ENCODE data around the gene APBB1IP. TPM values are rescaled to one million over a fixed set of nuclear protein-coding genes. Genes with fewer than 3 reads are reported as not detected.

Gene APBB1IP
- total and polyA plus RNA-seq, 3 experiments from 2014 or later = 47.7 to 72.3 (median 48.9) TPM

DNA sequence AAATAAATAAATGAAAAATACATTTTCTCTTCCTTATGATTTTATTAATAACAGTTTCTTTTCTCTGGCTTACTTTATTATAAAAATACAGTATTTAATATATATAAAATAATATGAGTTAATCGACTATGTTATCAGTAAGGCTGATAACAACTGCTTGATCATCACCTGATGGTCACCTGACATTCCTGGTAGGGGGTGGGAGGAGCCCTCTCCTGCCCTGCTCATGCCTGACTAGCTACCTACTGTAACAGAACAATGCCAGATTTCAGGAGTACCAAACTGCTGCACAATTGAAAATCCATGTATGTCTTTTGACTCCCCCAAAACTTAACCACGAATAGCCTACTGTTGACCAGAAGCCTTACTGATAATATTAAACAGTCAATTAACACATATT lies 1.3 kb upstream of the APBB1IP start:
- Mint-ChIP-seq H3K4me1 (peaks cover 37 to 52% (median 50%) of the 10 kb centered on the region in 3 donors), H3K27me3 (no peaks in the 10 kb centered on the region), H3K27ac (peak overlapping the region; percentile 90 to 98 (median 95)), H3K9me3 (no peaks in the 10 kb centered on the region), H3K36me3 (peaks cover 0 to 27% (median 1%) of the 10 kb centered on the region in 3 donors), H3K4me3 (peak overlapping the region in 6 of 7 donors; percentile 43 to 98 (median 88))
- CTCF ChIA-PET = no interaction called here
- no peaks in the 10 kb centered on the region for H3K27me3 ChIP-seq (ENCODE audit: insufficient read depth, low read length, poor library complexity, severe bottlenecking)
- no peaks in the 10 kb centered on the region for H3K9me3 ChIP-seq (ENCODE audit: low read length)
- peaks cover 32% of the 10 kb centered on the region for H3K4me1 ChIP-seq (ENCODE audit: insufficient read depth, low read length)
- H3K27ac ChIP-seq (ENCODE audit: low read depth, low read length) = no peak overlapping the region
- POLR2A ChIA-PET = interaction anchor here (2.7 kb wide), 1 partner anchor 11 kb away, joined by 16 read pairs; no protein-coding TSS in a partner anchor
- no peaks in the 10 kb centered on the region for H3K36me3 ChIP-seq (ENCODE audit: insufficient read depth, low read length)
- H3K4me3 ChIP-seq (ENCODE audit: low read length) = no peak overlapping the region
- DNase-seq = no peak

DNA sequence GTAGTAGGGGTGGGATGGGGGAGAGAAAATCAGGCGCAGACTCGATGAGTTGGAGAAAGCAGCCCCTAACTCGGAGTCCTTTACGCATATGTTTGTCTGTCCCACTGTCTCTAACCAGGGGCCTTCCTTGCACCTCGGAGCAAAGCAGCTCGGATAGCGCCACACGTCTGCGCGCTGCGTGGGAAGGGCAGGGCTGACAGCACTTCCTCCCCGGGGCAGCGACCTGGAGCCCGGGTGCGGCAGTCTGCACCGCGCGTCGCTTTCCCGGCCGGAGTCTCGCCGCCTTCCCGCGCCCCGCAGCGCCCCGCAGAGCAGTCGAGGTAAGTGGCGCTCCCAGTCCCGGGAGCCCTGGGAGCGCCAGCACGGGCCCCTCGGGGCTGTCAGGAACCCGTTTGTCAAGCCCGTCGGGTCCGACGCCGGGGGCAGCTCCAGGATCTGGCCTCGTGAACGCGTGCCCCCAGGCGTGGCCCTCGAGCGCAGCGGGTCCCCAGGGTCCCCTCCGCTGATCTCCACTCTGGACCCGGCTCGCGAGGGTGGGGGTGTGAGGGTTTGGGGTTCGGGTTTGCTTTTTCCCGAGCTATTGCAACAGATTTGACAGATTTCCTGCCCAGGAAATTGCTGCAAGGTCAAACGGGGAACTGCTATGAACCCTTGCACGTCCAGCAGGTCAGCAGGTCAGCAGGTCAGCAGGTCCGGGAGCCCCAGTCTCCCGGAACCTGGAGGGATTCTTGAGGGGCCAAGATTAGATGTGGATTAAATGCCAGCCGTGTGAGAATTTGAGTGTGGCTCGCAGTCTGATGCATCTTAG lies 597 bp downstream of the APBB1IP start:
- H3K27me3 Mint-ChIP-seq = no peaks in the 10 kb centered on the region
- H3K4me3 ChIP-seq (ENCODE audit: low read length) = peak overlapping the region; percentile 84
- peaks cover 43% of the 10 kb centered on the region for H3K4me1 ChIP-seq (ENCODE audit: insufficient read depth, low read length)
- H3K36me3 ChIP-seq (ENCODE audit: insufficient read depth, low read length) = no peaks in the 10 kb centered on the region
- no peaks in the 10 kb centered on the region for H3K27me3 ChIP-seq (ENCODE audit: insufficient read depth, low read length, poor library complexity, severe bottlenecking)
- ChIA-PET CTCF (interaction anchor here (1.2 to 1.7 kb wide), 3 partner anchors 32 to 43 kb away, joined by 3 to 9 read pairs (median 5); no protein-coding TSS in a partner anchor), POLR2A (interaction anchor here (0.6 to 2.7 kb wide), 3 partner anchors 9 to 48 kb away, joined by 3 to 16 read pairs (median 10); no protein-coding TSS in a partner anchor)
- H3K4me1 Mint-ChIP-seq = peaks cover 50 to 68% (median 67%) of the 10 kb centered on the region in 3 donors
- H3K36me3 Mint-ChIP-seq = peaks cover 2 to 38% (median 4%) of the 10 kb centered on the region in 3 donors
- H3K27ac Mint-ChIP-seq = peak overlapping the region; percentile 91 to 99 (median 98)
- peak; percentile 48 to 84 (median 68) for DNase-seq
- H3K9me3 ChIP-seq (ENCODE audit: low read length) = no peaks in the 10 kb centered on the region
- no peaks in the 10 kb centered on the region for H3K9me3 Mint-ChIP-seq
- H3K27ac ChIP-seq (ENCODE audit: low read depth, low read length) = peak overlapping the region; percentile 86
- H3K4me3 Mint-ChIP-seq = peak overlapping the region; percentile 91 to 99 (median 98)

DNA sequence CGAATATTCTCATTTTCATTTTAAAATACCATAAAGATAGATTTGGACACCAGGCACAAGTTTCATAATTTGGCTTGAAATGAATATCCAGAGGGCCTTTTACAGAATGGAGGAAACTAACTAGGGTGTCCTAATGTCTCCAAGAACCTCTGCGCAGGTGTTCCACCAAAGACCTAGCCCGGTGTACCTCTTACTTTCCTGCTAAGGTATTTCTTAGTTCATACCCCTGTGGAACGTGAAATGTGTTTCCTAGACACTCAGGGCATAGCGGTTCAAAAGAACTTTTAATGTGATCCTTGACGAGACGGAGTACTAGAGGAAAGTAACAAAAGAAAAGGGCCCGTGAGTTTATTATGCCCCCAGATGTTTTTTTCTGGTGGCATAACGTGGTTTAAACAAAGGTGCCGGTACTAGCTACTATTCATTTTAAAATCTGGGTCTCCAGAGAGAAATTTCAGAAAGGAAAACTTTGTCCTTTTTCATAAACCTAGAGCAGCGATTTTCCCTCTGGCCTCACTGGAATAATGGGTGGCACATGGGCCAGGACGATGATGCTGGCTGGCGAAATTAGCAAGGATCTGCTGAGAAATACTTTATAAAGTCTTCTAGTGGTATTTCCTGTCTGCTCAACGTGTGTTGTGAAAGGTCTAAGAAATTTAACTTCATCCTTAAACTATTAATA lies 1.4 kb downstream of the APBB1IP start:
- peaks cover 50% of the 10 kb centered on the region for H3K4me1 ChIP-seq (ENCODE audit: insufficient read depth, low read length)
- Mint-ChIP-seq H3K4me1 (peaks cover 58 to 75% (median 74%) of the 10 kb centered on the region in 3 donors), H3K27ac (peak overlapping the region; percentile 91 to 99 (median 98)), H3K4me3 (peak overlapping the region; percentile 91 to 99 (median 98)), H3K27me3 (no peaks in the 10 kb centered on the region), H3K9me3 (no peaks in the 10 kb centered on the region), H3K36me3 (peaks cover 10 to 45% (median 11%) of the 10 kb centered on the region in 3 donors)
- peak in 1 of 5 donors; percentile 40 for DNase-seq
- no peaks in the 10 kb centered on the region for H3K36me3 ChIP-seq (ENCODE audit: insufficient read depth, low read length)
- peak overlapping the region; percentile 86 for H3K27ac ChIP-seq (ENCODE audit: low read depth, low read length)
- CTCF ChIA-PET = interaction anchor here (1.2 to 1.7 kb wide), 3 partner anchors 32 to 42 kb away, joined by 3 to 9 read pairs (median 5); no protein-coding TSS in a partner anchor
- no peaks in the 10 kb centered on the region for H3K27me3 ChIP-seq (ENCODE audit: insufficient read depth, low read length, poor library complexity, severe bottlenecking)
- POLR2A ChIA-PET = interaction anchor here (2.1 to 2.7 kb wide), 2 partner anchors 9 to 47 kb away, joined by 10 to 16 read pairs; no protein-coding TSS in a partner anchor
- no peaks in the 10 kb centered on the region for H3K9me3 ChIP-seq (ENCODE audit: low read length)
- H3K4me3 ChIP-seq (ENCODE audit: low read length) = peak overlapping the region; percentile 84

DNA sequence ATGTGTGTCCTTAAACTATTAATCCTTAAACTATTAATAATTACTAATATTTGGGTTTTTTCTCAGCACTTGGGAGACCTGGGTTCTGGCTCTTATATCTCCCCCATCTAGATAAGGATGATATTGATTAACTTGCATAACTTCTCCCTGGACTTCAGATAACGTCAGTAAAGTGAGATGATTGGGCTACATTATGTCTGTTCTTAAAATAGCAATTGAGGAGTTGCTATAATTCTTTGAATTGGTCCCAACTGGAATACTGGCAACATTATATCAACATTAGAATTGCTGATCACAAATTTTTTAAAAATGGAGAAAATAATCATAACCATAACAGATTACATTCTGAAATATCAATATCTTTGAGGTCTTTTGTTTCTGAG lies 1.9 kb downstream of the APBB1IP start:
- peak overlapping the region; percentile 91 to 99 (median 98) for H3K27ac Mint-ChIP-seq
- peaks cover 50% of the 10 kb centered on the region for H3K4me1 ChIP-seq (ENCODE audit: insufficient read depth, low read length)
- peak overlapping the region; percentile 86 for H3K27ac ChIP-seq (ENCODE audit: low read depth, low read length)
- H3K4me3 ChIP-seq (ENCODE audit: low read length) = peak overlapping the region; percentile 84
- H3K9me3 Mint-ChIP-seq = no peaks in the 10 kb centered on the region
- H3K27me3 ChIP-seq (ENCODE audit: insufficient read depth, low read length, poor library complexity, severe bottlenecking) = no peaks in the 10 kb centered on the region
- DNase-seq = no peak
- no peaks in the 10 kb centered on the region for H3K36me3 ChIP-seq (ENCODE audit: insufficient read depth, low read length)
- POLR2A ChIA-PET = interaction anchor here (2.1 kb wide), 1 partner anchor 46 kb away, joined by 10 read pairs; no protein-coding TSS in a partner anchor
- CTCF ChIA-PET = no interaction called here
- H3K9me3 ChIP-seq (ENCODE audit: low read length) = no peaks in the 10 kb centered on the region
- peaks cover 10 to 45% (median 11%) of the 10 kb centered on the region in 3 donors for H3K36me3 Mint-ChIP-seq
- H3K4me1 Mint-ChIP-seq = peaks cover 57 to 74% (median 74%) of the 10 kb centered on the region in 3 donors
- H3K4me3 Mint-ChIP-seq = peak overlapping the region; percentile 91 to 99 (median 98)
- H3K27me3 Mint-ChIP-seq = no peaks in the 10 kb centered on the region

DNA sequence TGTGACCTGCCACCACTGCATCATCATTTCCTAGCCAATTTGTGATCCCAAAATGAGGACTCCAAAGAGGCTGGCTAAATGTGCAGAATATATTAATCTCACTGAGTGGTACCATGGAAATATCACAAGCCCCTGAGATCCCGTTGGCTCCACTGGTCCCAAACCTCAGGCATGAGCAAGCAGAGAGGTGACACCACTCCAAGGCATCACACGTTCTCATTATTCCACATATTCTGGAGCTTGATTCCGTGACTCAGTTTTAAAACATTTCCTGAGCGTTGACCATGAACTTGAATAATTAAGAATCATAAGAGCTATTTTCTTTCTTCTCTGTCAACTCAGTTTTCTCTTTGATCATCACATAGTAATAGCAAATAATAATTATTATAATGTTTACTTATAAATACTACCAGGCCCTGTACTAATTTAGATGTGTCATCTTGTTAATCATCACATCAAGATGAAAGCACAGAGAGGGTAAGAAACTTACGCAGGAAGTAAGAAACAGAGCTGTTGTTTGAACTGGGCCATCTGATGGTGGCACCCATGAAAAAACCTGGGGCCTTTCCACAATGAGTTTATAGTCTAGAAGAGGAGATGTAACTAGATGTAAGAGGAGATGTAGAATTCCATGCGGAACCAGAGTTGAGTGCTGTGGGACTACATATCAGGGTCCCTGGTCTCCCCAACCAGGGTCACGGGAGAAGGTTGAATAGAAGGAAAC lies 3.5 kb downstream of the APBB1IP start:
- Mint-ChIP-seq H3K9me3 (no peaks in the 10 kb centered on the region), H3K27ac (peak overlapping the region; percentile 69 to 99 (median 94)), H3K27me3 (peaks cover 0 to 2% of the 10 kb centered on the region in 2 donors), H3K4me3 (peak overlapping the region; percentile 75 to 99 (median 82)), H3K4me1 (peaks cover 59 to 74% (median 74%) of the 10 kb centered on the region in 3 donors), H3K36me3 (peaks cover 10 to 54% (median 15%) of the 10 kb centered on the region in 3 donors)
- H3K4me3 ChIP-seq (ENCODE audit: low read length) = peak overlapping the region; percentile 38
- ChIA-PET POLR2A (interaction anchor here (0.6 to 1.2 kb wide), 4 partner anchors 15 to 92 kb away, joined by 4 to 11 read pairs (median 7); no protein-coding TSS in a partner anchor), CTCF (interaction anchor here (0.9 to 1.7 kb wide), 7 partner anchors 11 to 106 kb away, joined by 3 to 4 read pairs (median 3); no protein-coding TSS in a partner anchor)
- DNase-seq = peak in 1 of 5 donors; percentile 33
- peak overlapping the region; percentile 17 for H3K27ac ChIP-seq (ENCODE audit: low read depth, low read length)
- no peaks in the 10 kb centered on the region for H3K27me3 ChIP-seq (ENCODE audit: insufficient read depth, low read length, poor library complexity, severe bottlenecking)
- peaks cover 53% of the 10 kb centered on the region for H3K4me1 ChIP-seq (ENCODE audit: insufficient read depth, low read length)
- H3K36me3 ChIP-seq (ENCODE audit: insufficient read depth, low read length) = no peaks in the 10 kb centered on the region
- no peaks in the 10 kb centered on the region for H3K9me3 ChIP-seq (ENCODE audit: low read length)

DNA sequence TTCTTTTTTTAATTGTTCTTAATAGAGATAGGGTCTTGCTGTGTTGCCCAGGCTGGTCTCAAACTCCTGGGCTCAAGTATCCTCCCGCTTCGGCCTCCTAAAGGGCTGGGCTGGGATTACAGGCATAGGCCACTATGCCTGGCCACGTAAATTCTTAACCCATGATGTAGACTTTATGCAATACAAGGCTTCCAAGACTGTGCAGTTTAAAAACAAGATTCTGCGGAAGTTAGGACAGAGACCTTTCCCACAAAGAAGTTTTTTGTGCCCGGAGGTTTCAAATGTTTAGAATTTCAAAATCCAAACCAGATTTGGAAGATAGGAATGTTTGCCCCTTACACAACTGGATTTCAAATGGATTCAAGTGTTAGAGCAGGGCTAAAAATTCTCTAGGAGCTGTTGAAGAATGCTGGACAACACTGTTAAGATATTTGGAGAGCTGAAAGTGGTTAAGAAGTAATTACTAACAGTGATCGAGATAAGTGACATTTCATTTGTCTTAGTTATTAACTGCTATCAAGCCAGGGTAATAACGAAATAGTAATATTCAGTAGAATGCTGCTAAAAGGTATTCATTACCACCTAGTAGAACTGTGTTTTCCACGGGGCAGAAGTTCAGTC lies 7.4 kb downstream of the APBB1IP start:
- DNase-seq = no peak
- Histone ChIP-seq H3K27me3 (ENCODE audit: insufficient read depth, low read length, poor library complexity, severe bottlenecking) (no peaks in the 10 kb centered on the region), H3K9me3 (ENCODE audit: low read length) (no peaks in the 10 kb centered on the region), H3K27ac (ENCODE audit: low read depth, low read length) (no peak overlapping the region), H3K4me3 (ENCODE audit: low read length) (no peak overlapping the region), H3K36me3 (ENCODE audit: insufficient read depth, low read length) (no peaks in the 10 kb centered on the region), H3K4me1 (ENCODE audit: insufficient read depth, low read length) (peaks cover 77% of the 10 kb centered on the region)
- Mint-ChIP-seq H3K27ac (peak overlapping the region; percentile 87 to 98 (median 94)), H3K27me3 (peaks cover 0 to 6% of the 10 kb centered on the region in 2 donors), H3K36me3 (peaks cover 10 to 52% (median 19%) of the 10 kb centered on the region in 3 donors), H3K9me3 (peaks cover 0 to 2% (median 0%) of the 10 kb centered on the region in 5 donors), H3K4me1 (peaks cover 80 to 92% (median 91%) of the 10 kb centered on the region in 3 donors), H3K4me3 (peak overlapping the region; percentile 10 to 83 (median 51))
- ChIA-PET CTCF (no interaction called here), POLR2A (interaction anchor here (1.3 kb wide), 1 partner anchor 22 kb away, joined by 3 read pairs; no protein-coding TSS in a partner anchor)

DNA sequence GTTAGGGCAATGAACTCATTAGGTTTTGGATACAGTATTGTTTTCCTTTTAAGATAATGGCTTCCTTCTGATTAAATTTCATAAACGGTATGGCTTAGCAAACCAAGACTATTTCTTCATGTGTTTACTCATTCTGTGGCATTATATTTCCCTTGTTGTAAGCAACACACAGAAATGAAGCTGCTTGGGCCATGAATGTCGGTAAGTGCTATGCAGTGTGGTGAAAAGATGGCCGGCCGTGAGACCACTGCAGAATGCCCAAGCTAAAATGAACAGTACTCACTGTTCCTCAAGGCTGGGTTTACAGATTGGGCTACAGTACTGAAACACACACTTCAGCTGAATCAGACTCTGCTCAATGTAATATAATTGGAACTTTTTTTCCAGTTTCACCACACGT lies 8.1 kb downstream of the APBB1IP start:
- Histone ChIP-seq H3K36me3 (ENCODE audit: insufficient read depth, low read length) (no peaks in the 10 kb centered on the region), H3K27ac (ENCODE audit: low read depth, low read length) (no peak overlapping the region), H3K9me3 (ENCODE audit: low read length) (no peaks in the 10 kb centered on the region), H3K27me3 (ENCODE audit: insufficient read depth, low read length, poor library complexity, severe bottlenecking) (no peaks in the 10 kb centered on the region), H3K4me1 (ENCODE audit: insufficient read depth, low read length) (peaks cover 81% of the 10 kb centered on the region), H3K4me3 (ENCODE audit: low read length) (no peak overlapping the region)
- ChIA-PET CTCF (no interaction called here), POLR2A (interaction anchor here (0.6 to 1.3 kb wide), 3 partner anchors 21 to 43 kb away, joined by 3 read pairs; no protein-coding TSS in a partner anchor)
- DNase-seq = no peak
- H3K27ac Mint-ChIP-seq = peak overlapping the region; percentile 87 to 98 (median 94)
- peaks cover 10 to 49% (median 19%) of the 10 kb centered on the region in 3 donors for H3K36me3 Mint-ChIP-seq
- H3K4me1 Mint-ChIP-seq = peaks cover 80 to 94% (median 92%) of the 10 kb centered on the region in 3 donors
- peaks cover 0 to 2% (median 0%) of the 10 kb centered on the region in 5 donors for H3K9me3 Mint-ChIP-seq
- H3K4me3 Mint-ChIP-seq = peak overlapping the region; percentile 42 to 83 (median 54)
- H3K27me3 Mint-ChIP-seq = peaks cover 0 to 6% of the 10 kb centered on the region in 2 donors

All from CD8-positive, alpha-beta memory T cell (primary cell).